ENCODE data around the gene SSMEM1.
"Not testable (repeated sequence)": the region's sequence is repeated elsewhere in the genome, so short reads cannot be mapped to it uniquely, and the experiment has no call there.

SSMEM1 gene

GRCh38 chr7:130213828-130214227, 6.2 kb downstream of the SSMEM1 start:
- ATAC-seq, result no peak

DNA sequence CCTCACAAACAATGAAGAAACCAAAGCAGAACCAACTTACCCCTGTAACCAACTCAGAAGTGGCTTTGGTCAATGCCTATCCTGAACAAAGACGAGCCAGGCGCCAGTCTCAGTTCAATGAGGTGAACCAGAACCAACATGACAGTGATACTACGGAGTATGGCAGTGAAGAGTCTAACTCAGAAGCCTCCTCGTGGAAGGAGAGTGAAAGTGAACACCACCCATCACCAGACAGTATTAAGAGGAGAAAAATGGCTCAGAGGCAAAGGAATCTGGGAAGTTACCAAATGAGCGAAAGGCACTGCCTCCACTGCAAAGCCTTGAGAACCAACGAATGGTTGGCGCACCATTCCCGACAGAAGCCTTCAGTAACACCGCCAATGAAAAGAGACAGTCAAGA, 8.4 kb downstream of the SSMEM1 start:
- no peak for ATAC-seq

DNA sequence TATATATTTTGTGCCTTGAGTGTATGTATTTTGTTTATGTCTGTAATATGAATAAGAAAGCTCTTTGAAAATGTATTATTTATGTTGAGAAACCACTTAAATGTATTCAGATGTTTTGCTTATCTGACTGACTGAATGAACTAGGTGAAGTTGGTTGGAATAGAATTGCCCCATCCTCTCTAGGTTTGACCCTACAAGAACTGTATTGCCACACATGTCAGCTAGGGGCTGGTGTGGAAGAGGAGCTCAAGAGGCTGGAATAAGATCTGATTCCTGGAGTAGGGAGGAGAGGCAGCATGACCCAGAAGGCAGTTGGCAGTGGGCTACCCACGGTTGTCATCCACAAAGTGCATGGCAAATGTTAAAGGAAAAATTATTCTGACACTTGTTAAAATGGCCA, 9.1 kb downstream of the SSMEM1 start:
- ATAC-seq, result no peak

DNA sequence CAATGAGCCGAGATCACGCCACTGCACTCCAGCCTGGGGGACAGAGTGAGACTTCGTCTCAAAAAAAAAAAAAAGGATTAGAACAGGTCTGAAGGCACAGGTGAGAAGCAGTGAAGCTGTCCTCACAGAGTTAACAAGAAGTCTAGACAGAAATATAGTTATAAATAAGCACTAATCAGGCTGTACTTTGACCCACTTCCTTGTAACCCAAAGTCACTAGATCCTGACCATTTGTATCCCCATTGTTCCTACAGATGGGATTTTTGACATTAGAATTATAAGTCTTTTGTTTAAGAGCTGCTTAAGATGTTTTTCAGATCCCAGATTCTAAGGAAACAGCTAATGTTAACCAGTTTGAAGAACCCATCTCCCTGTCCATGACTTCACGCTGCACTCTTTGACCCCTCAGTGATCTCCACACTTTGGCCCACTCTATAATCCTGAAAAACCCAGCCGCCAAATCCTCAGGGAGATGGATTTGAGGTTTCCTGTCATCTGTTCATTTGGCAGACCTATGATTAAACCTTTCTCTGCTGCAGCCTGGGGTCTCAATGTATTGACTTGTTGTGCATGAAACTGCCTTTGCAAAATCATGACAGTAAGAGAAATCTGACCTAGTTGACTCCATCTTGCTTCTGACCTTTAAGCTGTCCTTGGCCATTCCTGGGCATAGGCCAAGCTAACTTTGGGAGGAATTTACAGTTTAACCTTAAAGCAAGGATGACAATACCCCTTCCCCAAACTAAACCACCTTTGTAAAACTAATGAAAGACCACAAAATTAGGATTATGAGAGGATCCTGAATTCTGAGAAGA, 11.4 kb downstream of the SSMEM1 start:
- no peak for ATAC-seq

- ATAC-seq, result no peak
Measured at GRCh38 chr7:130219871-130220270, 12.2 kb downstream of the SSMEM1 start.

- ATAC-seq, result no peak
Measured at GRCh38 chr7:130221746-130222145, 14.1 kb downstream of the SSMEM1 start.

- ATAC-seq, result no peak
Measured at GRCh38 chr7:130223646-130224045, 16.0 kb downstream of the SSMEM1 start.

DNA sequence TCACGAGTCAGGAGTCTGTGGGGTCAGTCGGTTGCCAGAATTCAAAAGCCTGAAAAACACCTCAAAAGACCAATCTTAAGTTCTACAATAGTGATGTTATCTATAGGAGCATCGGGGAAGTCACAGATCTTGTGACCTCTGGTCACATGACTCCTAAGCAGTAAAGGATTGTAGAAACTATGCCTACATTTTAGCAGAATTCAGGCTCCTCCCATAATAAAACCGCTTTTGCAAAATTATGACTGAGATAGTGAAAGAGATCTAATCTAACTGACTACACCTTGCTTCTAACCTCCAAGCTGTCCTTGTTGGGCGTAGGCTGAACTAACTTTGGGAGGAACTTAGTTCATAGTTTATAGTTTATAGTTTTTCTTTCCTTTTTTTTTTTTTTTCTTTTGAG, 16.6 kb downstream of the SSMEM1 start:
- peak in 1 of 2 donors; percentile 36 for ATAC-seq

DNA sequence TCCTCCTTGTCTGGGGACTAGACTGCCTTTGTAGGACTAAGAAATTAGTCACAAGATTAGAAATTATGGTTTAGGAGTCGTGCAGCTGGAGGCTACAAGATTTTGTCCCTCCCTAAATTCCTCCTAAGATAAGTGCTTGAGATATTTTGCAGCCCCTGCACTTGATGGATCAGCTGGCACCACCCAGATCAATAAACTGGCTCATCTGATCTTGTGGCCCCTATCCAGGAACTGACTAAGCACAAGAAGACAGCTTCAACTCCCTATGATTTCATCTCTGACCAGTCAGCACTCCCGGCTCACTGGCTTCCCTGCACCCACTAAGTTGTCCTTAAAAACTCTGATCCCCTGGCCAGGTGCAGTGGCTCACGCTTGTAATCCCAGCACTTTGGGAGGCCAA, 17.3 kb downstream of the SSMEM1 start:
- ATAC-seq, result not testable (repeated sequence)

- no peak for ATAC-seq
Measured at GRCh38 chr7:130226333-130226732, 18.7 kb downstream of the SSMEM1 start.

DNA sequence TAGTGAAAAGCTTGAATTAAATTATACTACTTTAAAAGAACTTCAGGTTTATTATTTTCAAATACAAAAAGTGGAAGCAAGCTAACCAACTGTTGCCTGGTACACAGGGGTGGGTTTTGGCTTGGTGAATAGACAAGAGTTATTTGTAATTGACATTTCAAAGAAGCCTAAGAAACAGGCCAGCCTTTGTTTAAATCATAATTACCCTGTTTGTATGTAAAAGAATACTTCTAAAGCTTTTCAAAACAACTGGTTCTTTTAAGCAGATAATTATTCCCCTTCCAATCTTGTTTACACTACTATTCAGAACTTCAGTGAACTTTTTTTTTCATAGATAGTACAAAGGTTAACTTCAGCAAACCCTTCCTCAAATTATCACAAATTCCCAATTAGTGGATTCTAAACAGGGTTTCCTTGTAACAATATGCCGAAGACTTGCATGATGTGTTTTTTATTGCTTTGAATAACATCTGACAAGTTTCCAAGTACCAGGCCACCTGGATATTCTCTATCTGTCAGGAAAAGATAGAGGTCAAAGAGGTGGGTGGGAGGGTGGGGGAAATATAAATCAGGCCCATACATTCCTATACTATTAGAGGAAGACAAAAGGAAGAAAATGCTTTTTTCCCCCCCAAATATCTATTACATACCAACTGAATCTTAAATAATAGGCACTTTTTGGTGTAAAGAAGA, 20.4 kb downstream of the SSMEM1 start:
- ATAC-seq, result no peak

- ATAC-seq, result no peak
Measured at GRCh38 chr7:130228840-130229502, 21.3 kb downstream of the SSMEM1 start.

- ATAC-seq, result not testable (repeated sequence)
Measured at GRCh38 chr7:130229981-130230380, 22.3 kb downstream of the SSMEM1 start.

- no peak for ATAC-seq
Measured at GRCh38 chr7:130231792-130232191, 24.1 kb downstream of the SSMEM1 start.

DNA sequence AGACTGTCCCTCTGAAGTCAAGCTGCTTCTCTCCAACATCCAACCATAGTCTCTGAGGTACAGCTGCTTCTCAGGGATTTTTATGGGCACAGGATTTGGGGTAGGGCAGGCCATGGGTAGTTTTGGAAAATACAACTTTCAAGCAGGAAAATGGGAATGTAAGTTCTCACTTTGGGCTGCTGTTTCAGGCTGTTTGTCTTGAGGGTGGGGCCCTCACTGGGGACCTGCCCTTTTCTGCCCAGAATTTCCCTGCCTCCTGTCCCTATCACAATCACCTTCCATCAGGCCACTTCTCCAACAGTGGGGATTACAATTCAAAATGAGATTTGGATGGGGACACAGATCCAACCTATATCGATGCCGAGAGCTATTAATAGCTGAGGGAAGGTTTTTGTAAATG, 24.5 kb downstream of the SSMEM1 start:
- ATAC-seq, result no peak

GRCh38 chr7:130234078-130234477, 26.4 kb downstream of the SSMEM1 start:
- ATAC-seq, result no peak

- not testable (repeated sequence) for ATAC-seq
Measured at GRCh38 chr7:130236361-130236760, 28.7 kb downstream of the SSMEM1 start.

DNA sequence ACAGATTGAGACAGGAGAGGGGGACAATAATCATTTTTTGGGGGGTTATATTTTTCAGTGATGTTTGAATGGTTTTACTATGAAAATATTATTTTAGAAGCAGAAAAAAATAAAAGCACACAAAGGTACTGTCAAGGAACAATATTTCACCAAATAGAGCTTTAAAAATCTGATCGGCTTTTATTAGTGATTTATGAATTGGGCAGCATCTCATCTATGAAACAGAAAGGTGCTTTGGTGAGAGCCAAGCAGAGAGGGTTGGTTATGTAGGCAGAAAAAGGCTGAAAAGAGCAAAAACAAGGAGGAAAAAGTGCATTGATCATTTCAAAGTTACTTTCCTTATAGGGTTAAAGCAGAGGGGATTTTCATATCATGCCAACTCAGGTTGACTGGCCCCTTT, 32.6 kb downstream of the SSMEM1 start:
- no peak for ATAC-seq

DNA sequence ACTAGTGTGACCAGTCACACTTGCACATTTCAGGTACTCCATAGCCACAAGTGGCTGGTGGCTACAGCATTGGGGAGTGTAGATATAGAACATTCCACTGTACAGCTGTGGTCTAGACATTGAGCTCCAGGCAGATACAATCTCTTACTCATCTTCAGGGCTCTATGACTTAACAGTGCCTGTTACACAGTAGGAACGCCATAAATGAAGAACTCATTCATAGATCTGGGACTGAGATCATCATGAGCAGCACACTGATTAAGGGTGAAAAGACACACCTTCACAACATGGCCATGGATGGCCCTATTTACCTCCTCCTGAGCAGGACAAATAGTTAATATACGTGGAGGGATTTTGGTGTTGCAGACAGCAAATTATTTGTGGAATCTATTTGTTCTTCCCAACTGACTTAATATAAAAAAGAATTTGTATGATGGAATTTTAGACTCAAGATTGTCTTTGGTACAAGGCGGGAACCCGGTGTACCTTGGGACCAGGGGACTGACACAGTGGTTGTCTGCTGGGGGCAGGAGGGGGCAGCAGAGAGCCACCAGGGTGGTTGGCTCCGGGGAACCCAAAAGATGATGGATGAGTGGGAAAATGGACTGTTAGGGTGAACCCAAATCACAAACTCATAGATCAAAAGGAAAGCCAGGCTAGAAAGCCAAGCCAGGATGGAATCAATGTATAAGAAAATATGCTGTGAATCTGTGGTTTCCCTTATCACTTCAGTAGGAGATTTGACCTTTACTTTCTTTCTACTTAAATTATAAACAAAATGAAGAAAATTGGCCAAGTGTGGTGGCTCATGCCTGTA, 34.7 kb downstream of the SSMEM1 start:
- ATAC-seq, result peak; percentile 69 to 76

DNA sequence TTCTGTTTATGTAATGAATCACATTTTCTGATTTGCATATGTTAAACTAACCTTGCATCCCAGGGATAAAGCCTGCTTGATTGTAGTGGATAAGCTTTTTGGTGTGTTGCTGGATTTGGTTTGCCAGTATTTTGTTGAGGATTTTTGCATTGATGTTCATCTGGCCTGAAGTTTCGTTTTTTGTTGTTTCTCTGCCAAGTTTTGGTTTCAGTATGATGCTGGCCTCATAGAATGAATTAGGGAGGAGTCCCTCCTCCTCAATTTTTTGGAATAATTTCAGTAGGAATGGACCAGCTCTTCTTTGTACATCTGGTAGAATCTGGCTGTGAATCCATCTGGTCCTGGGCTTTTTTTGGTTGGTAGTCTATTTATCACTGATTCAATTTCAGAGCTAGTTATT, 35.8 kb downstream of the SSMEM1 start:
- ATAC-seq, result not testable (repeated sequence)

- ATAC-seq, result not testable (repeated sequence)
Measured at GRCh38 chr7:130246491-130246890, 38.8 kb downstream of the SSMEM1 start.

- ATAC-seq, result not testable (repeated sequence)
Measured at GRCh38 chr7:130248842-130249241, 41.2 kb downstream of the SSMEM1 start.

GRCh38 chr7:130249626-130250025, 42.0 kb downstream of the SSMEM1 start:
- ATAC-seq, result not testable (repeated sequence)
